CD14-positive monocyte (primary cell): ENCODE data around the gene HDC. TPM values are rescaled to one million over a fixed set of nuclear protein-coding genes. Genes with fewer than 3 reads are reported as not detected.

Experiments used
- DNase-seq, 3 donors: peaks; one replicate each; pipeline ENCODE4 v3.0.0-alpha.2; 2011 to 2022
- H2AFZ ChIP-seq: 2 replicates; pipeline ENCODE4 v1.6.0; 2012; ENCODE audit warnings: mild to moderate bottlenecking, low read depth, low read length, inconsistent platforms; ENCODE audit not compliant: insufficient read depth, poor library complexity, severe bottlenecking
- H3K27ac ChIP-seq, 2 donors: 1 replicate in 1 of 2; 2 replicates in 1 of 2; pipeline ENCODE4 v1.5.1; 2012 to 2013; ENCODE audit warnings: low read length in 2 of 2, control low read depth in 1 of 2, inconsistent platforms in 1 of 2, low read depth in 1 of 2, mild to moderate bottlenecking in 1 of 2
- H3K27me3 ChIP-seq, 2 donors: one replicate each; pipeline versions ENCODE4 v1.6.0 to v1.6.1; 2011 to 2013; ENCODE audit warnings: low read length in 2 of 2; ENCODE audit not compliant: control insufficient read depth in 2 of 2, insufficient read depth in 2 of 2
- H3K36me3 ChIP-seq, 2 donors: replicated peaks in 1 of 2; 1 replicate in 1 of 2; 2 replicates in 1 of 2; pipeline versions ENCODE4 v1.5.1 to v1.6.1; 2012 to 2013; ENCODE audit warnings: low read length in 2 of 2, control low read depth in 1 of 2, inconsistent platforms in 1 of 2, mild to moderate bottlenecking in 1 of 2; ENCODE audit not compliant: insufficient read depth in 2 of 2, control insufficient read depth in 1 of 2
- H3K4me1 ChIP-seq, 2 donors: 1 replicate in 1 of 2; 2 replicates in 1 of 2; pipeline versions ENCODE4 v1.5.1 to v1.6.1; 2012 to 2013; ENCODE audit warnings: low read length in 2 of 2, control low read depth in 1 of 2, inconsistent platforms in 1 of 2, mild to moderate bottlenecking in 1 of 2, moderate library complexity in 1 of 2; ENCODE audit not compliant: insufficient read depth in 2 of 2, control insufficient read depth in 1 of 2
- H3K4me2 ChIP-seq: replicated peaks from 2 replicates; pipeline ENCODE3; 2012; ENCODE audit warnings: low read length, moderate library complexity, mild to moderate bottlenecking; ENCODE audit not compliant: poor library complexity, severe bottlenecking; ENCODE audit errors: extremely low read depth
- H3K4me3 ChIP-seq, 3 experiments: fragments of 200-600 bp in 1 of 3; sonication (generic) in 1 of 3; replicated peaks in 1 of 3; 1 replicate in 2 of 3; 2 replicates in 1 of 3; pipeline ENCODE4 v1.5.1; 2011 to 2013; ENCODE audit warnings: low read length in 3 of 3, mild to moderate bottlenecking in 3 of 3, control low read depth in 2 of 3, low read depth in 2 of 3, inconsistent platforms in 1 of 3, moderate library complexity in 1 of 3
- H3K79me2 ChIP-seq: 2 replicates; pipeline ENCODE4 v1.6.0; 2012; ENCODE audit warnings: mild to moderate bottlenecking, control low read depth, inconsistent platforms, low read length, moderate library complexity; ENCODE audit not compliant: insufficient read depth
- H3K9ac ChIP-seq: 2 replicates; pipeline ENCODE4 v1.6.0; 2017; ENCODE audit warnings: low read length, mild to moderate bottlenecking; ENCODE audit not compliant: insufficient read depth, poor library complexity, severe bottlenecking
- H3K9me3 ChIP-seq, 2 donors: replicated peaks in 1 of 2; 1 replicate in 1 of 2; 2 replicates in 1 of 2; pipeline versions ENCODE4 v1.5.1 to v1.6.1; 2012 to 2013; ENCODE audit warnings: low read length in 2 of 2, control low read depth in 1 of 2; ENCODE audit not compliant: control insufficient read depth in 1 of 2, insufficient read depth in 1 of 2
- H4K20me1 ChIP-seq: 2 replicates; pipeline ENCODE4 v1.6.0; 2012; ENCODE audit warnings: mild to moderate bottlenecking, low read length, control low read depth, moderate library complexity; ENCODE audit not compliant: insufficient read depth
- H3K27ac Mint-ChIP-seq, 7 donors: one replicate each; pipeline ENCODE4 v1.8.0; 2020; ENCODE audit warnings: mild to moderate bottlenecking in 7 of 7, mixed read lengths in 7 of 7, moderate library complexity in 6 of 7, inconsistent platforms in 2 of 7
- H3K27me3 Mint-ChIP-seq, 3 donors: one replicate each; pipeline ENCODE4 v1.8.0; 2021 to 2022; ENCODE audit warnings: low read depth in 3 of 3, mild to moderate bottlenecking in 3 of 3, mixed read lengths in 3 of 3, moderate library complexity in 3 of 3, inconsistent platforms in 1 of 3
- H3K36me3 Mint-ChIP-seq, 2 donors: one replicate each; pipeline ENCODE4 v1.8.0; 2020; ENCODE audit warnings: mixed read lengths in 2 of 2, inconsistent platforms in 1 of 2, mild to moderate bottlenecking in 1 of 2
- H3K4me1 Mint-ChIP-seq: one replicate; pipeline ENCODE4 v1.8.0; 2020; ENCODE audit warnings: mild to moderate bottlenecking, mixed read lengths
- H3K4me3 Mint-ChIP-seq, 2 donors: one replicate each; pipeline ENCODE4 v1.8.0; 2020; ENCODE audit warnings: mild to moderate bottlenecking in 2 of 2, mixed read lengths in 2 of 2, moderate library complexity in 1 of 2
- H3K9me3 Mint-ChIP-seq, 7 donors: one replicate each; pipeline ENCODE4 v1.8.0; 2020 to 2022; ENCODE audit warnings: mixed read lengths in 7 of 7, mild to moderate bottlenecking in 6 of 7, moderate library complexity in 6 of 7, inconsistent platforms in 2 of 7
- WGBS: methylation state at CpG from one replicate; pipeline ENCODE4 v1.1.5; 2013; ENCODE audit warnings: missing lambda C conversion rate; ENCODE audit not compliant: insufficient coverage; 5-methylcytosine and 5-hydroxymethylcytosine counted together
- intact Hi-C, 2 donors: fragments of 100-400 bp; cut with micrococcal nuclease; formaldehyde crosslinking; loops; one replicate each; pipeline versions ENCODE4 v1.15.0 to v1.15.1; 2023
- polyA plus RNA-seq, 3 donors: library from polyadenylated mRNA; depleted of rRNA in 1 of 3; unstranded in 2 of 3; stranded (reverse) in 1 of 3; fragments of 300-500 nt in 2 of 3; fragments of >200 nt in 1 of 3; fragmentation: Illumina TruSeq in 2 of 3; gene quantifications; 1 replicate in 2 of 3; 2 replicates in 1 of 3; pipeline ENCODE4 v1.2.3, GENCODE V29; 2012 to 2021
- TF ChIP-seq, protein P1 (sequence below): fragments of 200-600 bp; IDR thresholded peaks from one replicate; pipeline ENCODE4 v1.8.0; 2022; ENCODE audit warnings: antibody characterized with exemption, mild to moderate bottlenecking

Gene HDC
- polyA plus RNA-seq, 3 donors = 0.11 TPM; not detected in 2

DNA sequence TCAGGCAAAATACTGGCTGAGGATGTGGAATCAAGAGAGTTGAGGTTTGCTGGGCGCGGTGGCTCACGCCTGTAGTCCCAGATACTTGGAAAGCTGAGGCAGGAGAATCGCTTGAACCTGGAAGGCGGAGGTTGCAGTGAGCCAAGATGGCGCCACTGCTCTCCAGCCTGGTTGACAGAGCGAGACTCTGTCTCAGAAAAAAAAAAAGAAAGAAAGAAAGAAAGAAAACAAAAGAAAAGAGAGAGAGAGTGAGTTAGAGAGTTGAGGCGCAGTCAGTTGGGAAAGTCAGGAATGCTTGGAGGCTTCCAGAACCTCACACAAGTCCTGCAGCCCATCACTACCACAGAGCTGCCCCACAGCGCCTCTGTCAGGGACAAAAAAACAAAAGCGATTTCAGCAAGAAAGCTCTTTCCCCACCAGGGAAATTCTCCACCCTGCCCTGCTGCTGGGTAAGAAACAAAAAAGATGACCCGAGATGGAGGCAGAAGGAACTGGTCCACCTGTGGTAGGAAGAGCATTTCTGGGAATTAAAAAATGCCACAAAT, 13.8 kb downstream of the HDC start:
- H3K9me3 ChIP-seq = no peaks in the 10 kb centered on the region
- H3K79me2 ChIP-seq = no peaks in the 10 kb centered on the region
- no peak overlapping the region for H3K27ac ChIP-seq
- H3K9ac ChIP-seq = no peak overlapping the region
- 98% methylated on average over 7 of the region's 11 CpGs for WGBS
- TF ChIP-seq, protein P1, sequence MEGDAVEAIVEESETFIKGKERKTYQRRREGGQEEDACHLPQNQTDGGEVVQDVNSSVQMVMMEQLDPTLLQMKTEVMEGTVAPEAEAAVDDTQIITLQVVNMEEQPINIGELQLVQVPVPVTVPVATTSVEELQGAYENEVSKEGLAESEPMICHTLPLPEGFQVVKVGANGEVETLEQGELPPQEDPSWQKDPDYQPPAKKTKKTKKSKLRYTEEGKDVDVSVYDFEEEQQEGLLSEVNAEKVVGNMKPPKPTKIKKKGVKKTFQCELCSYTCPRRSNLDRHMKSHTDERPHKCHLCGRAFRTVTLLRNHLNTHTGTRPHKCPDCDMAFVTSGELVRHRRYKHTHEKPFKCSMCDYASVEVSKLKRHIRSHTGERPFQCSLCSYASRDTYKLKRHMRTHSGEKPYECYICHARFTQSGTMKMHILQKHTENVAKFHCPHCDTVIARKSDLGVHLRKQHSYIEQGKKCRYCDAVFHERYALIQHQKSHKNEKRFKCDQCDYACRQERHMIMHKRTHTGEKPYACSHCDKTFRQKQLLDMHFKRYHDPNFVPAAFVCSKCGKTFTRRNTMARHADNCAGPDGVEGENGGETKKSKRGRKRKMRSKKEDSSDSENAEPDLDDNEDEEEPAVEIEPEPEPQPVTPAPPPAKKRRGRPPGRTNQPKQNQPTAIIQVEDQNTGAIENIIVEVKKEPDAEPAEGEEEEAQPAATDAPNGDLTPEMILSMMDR = no peak
- H3K4me1 ChIP-seq = peaks cover 23 to 25% of the 10 kb centered on the region in 2 donors
- H3K36me3 ChIP-seq = no peaks in the 10 kb centered on the region
- no peaks in the 10 kb centered on the region for H3K27me3 ChIP-seq
- H3K4me1 Mint-ChIP-seq = peaks cover 32% of the 10 kb centered on the region
- H3K4me2 ChIP-seq = no peak overlapping the region
- H3K9me3 Mint-ChIP-seq = no peaks in the 10 kb centered on the region
- no peaks in the 10 kb centered on the region for H3K36me3 Mint-ChIP-seq
- H3K27ac Mint-ChIP-seq = no peak overlapping the region
- H2AFZ ChIP-seq = no peak overlapping the region
- no peak overlapping the region for H3K4me3 Mint-ChIP-seq
- DNase-seq = no peak
- no peak overlapping the region for H3K4me3 ChIP-seq
- intact Hi-C loops = no loop called here
- H4K20me1 ChIP-seq = no peaks in the 10 kb centered on the region
- H3K27me3 Mint-ChIP-seq = peaks cover 0 to 3% (median 0%) of the 10 kb centered on the region in 3 donors

DNA sequence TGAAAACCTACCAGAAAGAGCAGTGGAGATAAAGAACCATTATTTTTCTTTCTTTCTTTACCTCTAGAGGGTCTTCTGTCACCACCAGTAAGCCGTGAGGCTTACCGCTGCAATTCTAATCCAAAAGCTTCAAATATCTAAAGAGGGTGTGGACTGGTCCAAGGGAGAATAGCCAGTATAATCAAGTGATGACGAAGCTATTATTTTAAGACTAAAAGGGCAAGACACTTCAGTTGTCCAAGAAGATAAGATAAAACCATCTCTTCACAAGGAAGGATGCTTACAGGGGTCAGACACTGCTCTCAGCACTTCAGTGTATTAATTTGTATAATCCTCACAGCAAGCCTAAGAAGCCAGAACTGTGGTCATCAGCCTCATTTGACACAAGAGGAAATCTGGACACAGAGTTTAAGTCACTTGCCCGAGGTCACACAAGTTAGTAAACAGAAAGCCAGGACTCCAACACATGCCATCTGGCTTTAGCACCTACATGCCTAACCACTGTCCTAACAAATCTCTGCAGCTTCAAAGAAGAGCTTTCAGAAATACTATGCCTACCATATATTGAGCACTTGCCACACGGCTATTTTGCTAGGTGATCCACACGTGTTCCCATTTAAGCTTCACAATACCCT, 14.6 kb downstream of the HDC start:
- Histone ChIP-seq H3K27ac (no peak overlapping the region), H3K4me1 (peaks cover 18 to 25% of the 10 kb centered on the region in 2 donors), H4K20me1 (no peaks in the 10 kb centered on the region), H2AFZ (no peak overlapping the region), H3K4me3 (no peak overlapping the region), H3K36me3 (no peaks in the 10 kb centered on the region), H3K27me3 (no peaks in the 10 kb centered on the region), H3K9me3 (no peaks in the 10 kb centered on the region), H3K79me2 (no peaks in the 10 kb centered on the region), H3K4me2 (no peak overlapping the region), H3K9ac (no peak overlapping the region)
- H3K36me3 Mint-ChIP-seq = no peaks in the 10 kb centered on the region
- H3K27ac Mint-ChIP-seq = no peak overlapping the region
- intact Hi-C loops = no loop called here
- H3K27me3 Mint-ChIP-seq = peaks cover 0 to 3% (median 0%) of the 10 kb centered on the region in 3 donors
- no peaks in the 10 kb centered on the region for H3K9me3 Mint-ChIP-seq
- TF ChIP-seq, protein P1 = no peak
- DNase-seq = no peak
- no peak overlapping the region for H3K4me3 Mint-ChIP-seq
- 92% methylated on average over 3 of the region's 6 CpGs for WGBS
- H3K4me1 Mint-ChIP-seq = peaks cover 27% of the 10 kb centered on the region
